Left cardiac atrium (tissue), 4 donors: ENCODE data around the gene POLR2J3. TPM values are rescaled to one million over a fixed set of nuclear protein-coding genes. Genes with fewer than 3 reads are reported as not detected.
"Not testable (repeated sequence)": the region's sequence is repeated elsewhere in the genome, so short reads cannot be mapped to it uniquely, and the experiment has no call there.

Source experiments
- ATAC-seq, 2 donors: fragments of 200-7000 bp; cut with Tn5 transposase; one replicate each; pipeline ENCODE4 v1.9.1; 2020; ENCODE audit warnings: mild to moderate bottlenecking in 2 of 2, moderate library complexity in 2 of 2
- DNase-seq: peaks from one replicate; pipeline ENCODE4 v3.0.0-alpha.2; 2020
- intact Hi-C, 2 donors: fragments of 100-400 bp; cut with DNase I; formaldehyde crosslinking; loops; one replicate each; pipeline versions ENCODE4 v1.14.1 to v1.15.1; 2022 to 2023
- total RNA-seq, 2 donors: library from RNA; stranded (reverse); fragmentation: NEBNext Ultra II Directional; extraction: Animal tissue kit (Norgen Biotek cat#: 25700); gene quantifications; one replicate each; pipeline ENCODE4 v1.2.1, GENCODE V29; 2021
- donor health status: DM: no; HTN: yes; CAD: no.
- donor health status: DM: no; HTN: yes; CAD: no; lungs with severe emphysema.
- donor health status: DM: yes; HTN: yes; CAD: no.
- donor health status: Dilated cardiomyopathy.

POLR2J3 gene
- total RNA-seq, 2 donors from 2014 or later, result 9.2 to 14.6 TPM

- intact Hi-C loops, DNase-seq: not testable (repeated sequence)
- peak; percentile 49 to 54 for ATAC-seq
Observed at GRCh38 chr7:102593637-102594334, 21.4 kb upstream of the POLR2J3 start.

GRCh38 chr7:102592477-102593019 lies 20.2 kb upstream of the POLR2J3 start:
- intact Hi-C loops, result not testable (repeated sequence)
- peak; percentile 87 to 92 for ATAC-seq

GRCh38 chr7:102589857-102590256 lies 17.5 kb upstream of the POLR2J3 start:
- ATAC-seq, result peak in 1 of 2 donors; percentile 27
- intact Hi-C loops, result not testable (repeated sequence)

More at GRCh38 chr7:102592477-102593019, 20.2 kb upstream of the POLR2J3 start:
- peak; percentile 35 for DNase-seq

DNA sequence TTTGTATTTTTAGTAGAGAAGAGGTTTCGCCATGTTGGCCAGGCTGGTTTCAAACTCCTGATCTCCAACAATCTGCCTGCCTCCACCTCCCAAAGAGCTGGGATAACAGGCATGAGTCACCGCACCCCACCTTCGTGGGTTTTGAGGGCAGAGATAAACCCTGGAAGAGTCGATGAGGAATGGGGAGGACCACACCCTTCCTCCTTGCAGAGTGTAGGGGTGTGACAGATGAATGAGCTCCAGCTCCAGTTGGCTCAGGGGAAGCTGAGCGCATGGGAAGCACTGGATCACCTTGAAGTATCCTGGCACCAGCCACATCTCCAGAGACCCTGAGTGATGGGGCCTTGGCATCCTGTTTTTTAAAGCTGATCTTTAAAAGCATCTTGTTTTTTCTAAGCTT lies 11.1 kb upstream of the POLR2J3 start:
- DNase-seq, intact Hi-C loops: not testable (repeated sequence)
- ATAC-seq, result peak in 1 of 2 donors; percentile 58

More at GRCh38 chr7:102589857-102590256, 17.5 kb upstream of the POLR2J3 start:
- DNase-seq, result not testable (repeated sequence)

GRCh38 chr7:102581722-102582121 lies 9.3 kb upstream of the POLR2J3 start:
- ATAC-seq, DNase-seq, intact Hi-C loops: not testable (repeated sequence)

DNA sequence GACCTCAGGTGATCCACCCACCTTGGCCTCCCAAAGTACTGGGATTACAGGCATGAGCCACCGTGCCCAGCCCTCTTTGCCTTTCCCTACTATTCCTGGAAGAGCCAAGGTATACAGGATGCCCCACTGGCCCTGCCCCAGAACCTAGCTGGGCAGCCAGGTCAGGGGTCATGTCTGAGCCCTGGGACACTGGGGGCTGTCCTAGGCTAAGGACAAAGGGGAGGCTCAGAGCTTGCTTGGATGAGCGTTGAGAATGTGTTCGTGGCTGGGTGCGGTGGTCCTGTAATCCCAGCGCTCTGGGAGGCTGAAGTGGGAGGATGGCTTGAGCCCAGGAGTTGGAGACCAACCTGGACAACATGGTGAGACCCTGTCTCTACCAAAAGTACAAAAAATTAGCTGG lies 6.1 kb upstream of the POLR2J3 start:
- DNase-seq, intact Hi-C loops: not testable (repeated sequence)
- ATAC-seq, result peak in 1 of 2 donors; percentile 9

DNA sequence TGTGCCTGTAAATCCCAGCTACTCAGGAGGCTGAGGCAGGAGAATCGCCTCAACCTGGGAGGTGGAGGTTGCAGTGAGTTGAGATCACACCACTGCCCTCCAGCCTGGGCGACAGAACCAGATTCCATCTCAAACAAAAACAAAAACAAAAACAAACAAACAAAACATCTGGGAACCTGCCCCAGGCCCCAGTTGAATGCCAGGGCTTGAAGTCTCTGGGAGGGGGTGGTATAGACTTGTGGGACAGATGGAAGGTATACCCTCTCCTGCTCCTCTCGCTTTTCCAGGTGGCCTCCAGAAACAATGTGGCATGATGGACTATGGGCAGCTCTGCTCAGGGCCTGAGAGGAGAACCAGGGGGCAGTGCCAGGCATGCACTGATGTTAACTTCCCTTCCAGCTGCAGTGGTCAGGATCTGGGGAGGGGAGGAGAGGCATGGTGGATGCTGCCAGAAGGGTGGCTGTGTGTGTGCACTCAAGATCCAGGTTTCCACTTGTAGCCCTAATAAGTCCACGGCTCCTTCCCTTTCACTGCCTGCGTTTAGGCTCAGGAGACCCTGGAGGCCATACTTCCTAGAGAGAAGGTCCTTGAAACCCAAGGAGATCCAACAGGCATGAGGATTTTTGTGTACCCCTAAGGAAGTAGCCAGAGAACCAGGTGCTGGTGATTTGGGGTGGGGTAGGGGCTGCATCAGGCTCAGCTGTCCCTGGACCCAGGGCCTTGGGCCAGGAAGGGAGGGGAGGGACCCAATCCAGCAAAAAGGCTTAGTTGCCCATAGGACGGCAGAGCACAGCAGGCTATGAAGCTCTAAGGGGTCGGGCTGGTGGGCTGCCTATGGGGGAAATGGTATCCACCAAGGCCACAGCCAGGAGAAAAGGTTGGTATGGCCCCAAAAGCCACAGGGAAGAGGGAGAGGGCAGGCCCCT lies 5.2 kb upstream of the POLR2J3 start:
- DNase-seq, ATAC-seq, intact Hi-C loops: not testable (repeated sequence)

DNA sequence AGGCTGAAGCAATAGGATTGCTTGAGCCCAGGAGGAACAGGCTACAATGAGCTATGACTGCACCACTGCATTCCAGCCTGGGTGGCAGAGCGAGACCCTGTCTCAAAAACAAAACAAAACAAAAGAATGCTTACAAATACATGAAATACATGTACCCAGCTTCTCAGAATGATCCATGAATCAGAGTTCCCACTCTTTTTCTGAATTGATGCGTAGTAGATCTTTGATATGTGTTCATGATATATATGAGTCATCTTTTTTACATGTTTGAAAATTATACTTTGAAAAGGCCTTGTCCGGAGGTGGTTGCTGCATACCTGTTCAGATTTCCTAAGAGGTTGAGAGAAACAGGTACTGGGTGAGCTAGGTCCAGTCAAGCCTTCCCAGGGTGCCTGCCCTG lies 4.0 kb upstream of the POLR2J3 start:
- DNase-seq, ATAC-seq, intact Hi-C loops: not testable (repeated sequence)

GRCh38 chr7:102574607-102575006 lies 2.2 kb upstream of the POLR2J3 start:
- intact Hi-C loops, ATAC-seq, DNase-seq: not testable (repeated sequence)

DNA sequence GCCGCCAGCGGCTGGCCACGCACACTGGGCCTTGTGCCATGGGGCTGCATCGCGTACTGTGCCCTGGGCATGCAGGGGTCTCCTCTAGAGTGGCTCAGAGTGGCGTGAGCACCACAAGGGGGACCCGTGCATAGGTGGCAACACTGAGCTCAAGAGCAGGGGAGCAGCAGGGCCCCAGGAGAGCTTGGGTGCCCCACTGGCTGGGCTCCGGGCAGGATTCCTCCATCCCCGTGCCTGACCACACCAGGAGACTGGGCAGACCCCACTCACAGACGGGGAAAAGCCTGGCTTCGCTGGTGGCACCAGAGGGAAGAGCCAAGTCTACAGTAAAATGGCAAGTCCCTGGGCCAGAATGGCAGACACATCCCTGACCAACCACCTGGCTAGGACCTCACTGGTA lies 3.8 kb downstream of the POLR2J3 start:
- not testable (repeated sequence) for DNase-seq

DNA sequence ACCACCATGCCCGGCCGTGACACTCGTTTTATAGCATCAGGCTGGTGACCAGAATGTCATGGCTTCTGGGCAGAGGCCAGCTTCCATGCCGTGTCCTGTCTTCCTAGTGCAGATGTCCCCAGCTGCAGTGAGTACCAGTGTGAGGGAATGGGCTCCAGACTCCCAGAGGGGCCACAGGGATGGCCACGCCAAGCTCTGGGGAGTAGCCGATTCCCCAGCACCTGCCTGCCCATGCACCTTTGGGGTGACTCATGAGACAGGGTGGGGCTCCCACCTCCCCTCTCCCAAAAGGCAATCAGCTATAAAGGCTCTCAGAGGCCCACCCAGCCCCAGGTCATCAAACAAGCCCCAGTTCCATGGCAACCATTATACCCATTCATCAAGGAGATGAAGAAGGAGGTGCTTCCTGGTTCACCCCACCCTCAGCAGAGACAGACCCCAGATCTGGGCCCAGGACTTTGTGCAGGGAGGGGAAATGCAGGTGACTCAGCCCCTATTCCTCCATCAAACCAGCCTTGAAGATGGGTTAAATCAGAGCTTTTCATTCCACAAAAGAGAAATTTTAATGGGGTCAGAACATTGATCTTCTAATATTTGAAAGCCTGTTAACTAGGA lies 21.5 kb downstream of the POLR2J3 start, which contains the start of gene SPDYE2:
Gene SPDYE2 (plus strand): TSS at position 419 of the 615 bp plus-strand sequence. CDS start 2,030 bp downstream, outside the sequence.
- ATAC-seq, result peak in 1 of 2 donors; percentile 45
- intact Hi-C loops, DNase-seq: not testable (repeated sequence)

More for the DNA sequence above, 3.8 kb downstream of the POLR2J3 start:
- intact Hi-C loops, ATAC-seq: not testable (repeated sequence)

- DNase-seq, ATAC-seq, intact Hi-C loops: not testable (repeated sequence)
Observed at GRCh38 chr7:102546353-102546752, 26.0 kb downstream of the POLR2J3 start.

GRCh38 chr7:102545288-102545687 lies 27.1 kb downstream of the POLR2J3 start:
- ATAC-seq, intact Hi-C loops, DNase-seq: not testable (repeated sequence)

GRCh38 chr7:102544372-102544771 lies 28.0 kb downstream of the POLR2J3 start:
- intact Hi-C loops, DNase-seq, ATAC-seq: not testable (repeated sequence)

DNA sequence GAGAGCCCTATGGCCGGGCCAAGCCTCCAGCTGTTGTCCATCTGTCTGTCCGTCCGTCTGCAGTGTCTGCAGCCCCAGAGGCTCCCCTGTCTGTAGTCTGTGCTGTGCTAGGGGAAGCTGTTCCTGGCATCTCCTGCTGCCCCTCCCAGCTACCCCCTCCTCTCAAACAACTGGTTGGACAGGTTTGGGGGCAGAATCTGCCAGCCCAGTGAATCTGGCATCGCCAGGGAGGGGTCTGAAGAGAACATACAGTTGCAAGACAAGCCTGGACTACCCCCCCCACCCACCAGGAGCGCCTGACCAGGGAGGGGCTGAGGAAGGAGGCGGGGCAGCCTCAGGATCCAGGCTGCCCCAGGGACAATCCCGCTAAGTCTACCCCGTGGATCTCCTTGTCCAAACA lies 28.8 kb downstream of the POLR2J3 start, which contains the start of gene UPK3BL2:
Gene UPK3BL2 (minus strand): TSS at position 101 of the 400 bp plus-strand sequence. CDS start 60 bp downstream, at position 41.
- ATAC-seq, result peak in 1 of 2 donors; percentile 41
- DNase-seq, intact Hi-C loops: not testable (repeated sequence)

- ATAC-seq, intact Hi-C loops, DNase-seq: not testable (repeated sequence)
Observed at GRCh38 chr7:102542771-102543170, 29.6 kb downstream of the POLR2J3 start.

GRCh38 chr7:102542083-102542482 lies 30.3 kb downstream of the POLR2J3 start:
- ATAC-seq, result peak in 1 of 2 donors; percentile 2
- intact Hi-C loops, result not testable (repeated sequence)

GRCh38 chr7:102540604-102541003 lies 31.8 kb downstream of the POLR2J3 start:
- DNase-seq, intact Hi-C loops, ATAC-seq: not testable (repeated sequence)

More at GRCh38 chr7:102542083-102542482, 30.3 kb downstream of the POLR2J3 start:
- not testable (repeated sequence) for DNase-seq
